AG09309 (cell line): ENCODE measurements around the gene KRTAP3-3.
"Not testable (repeated sequence)": the region's sequence is repeated elsewhere in the genome, so short reads cannot be mapped to it uniquely, and the experiment has no call there.

Experiments
- DNase-seq: peaks from one replicate; pipeline ENCODE4 v3.0.0-alpha.2; 2010; ENCODE audit warnings: low read depth
- H3K4me3 ChIP-seq: 2 replicates; pipeline ENCODE4 v1.5.1; 2011; ENCODE audit warnings: mild to moderate bottlenecking, low read depth, low read length, moderate library complexity; ENCODE audit not compliant: control insufficient read depth
- CTCF ChIP-seq: IDR thresholded peaks from 2 replicates; pipeline ENCODE4 v1.5.1; 2011; ENCODE audit warnings: mild to moderate bottlenecking, low read depth, low read length, inconsistent platforms; ENCODE audit not compliant: insufficient read depth, control insufficient read depth; ENCODE audit errors: missing control alignments

The KRTAP3-3 gene

GRCh38 chr17:41009301-41009760 is 15.4 kb upstream of the KRTAP3-3 start:
- no peak overlapping the region for H3K4me3 ChIP-seq
- TF ChIP-seq CTCF: no peak
- DNase-seq: no peak

GRCh38 chr17:41008811-41009210 is 14.8 kb upstream of the KRTAP3-3 start, which contains the start of gene KRTAP3-1:
Gene KRTAP3-1 (minus strand): TSS chr17:41009128. CDS start chr17:41009074, 54 bp downstream.
- TF ChIP-seq CTCF: no peak
- no peak for DNase-seq
- no peak within 1 kb of the TSS for H3K4me3 ChIP-seq

- TF ChIP-seq CTCF: no peak
- DNase-seq: no peak
- H3K4me3 ChIP-seq: no peak overlapping the region
Measured at GRCh38 chr17:41004397-41004796, 10.4 kb upstream of the KRTAP3-3 start.

GRCh38 chr17:41003926-41004325 is 10.0 kb upstream of the KRTAP3-3 start:
- no peak for DNase-seq
- no peak for TF ChIP-seq CTCF
- no peak overlapping the region for H3K4me3 ChIP-seq

GRCh38 chr17:41002814-41003213 is 8.8 kb upstream of the KRTAP3-3 start:
- no peak overlapping the region for H3K4me3 ChIP-seq
- no peak for TF ChIP-seq CTCF
- DNase-seq: no peak

- no peak overlapping the region for H3K4me3 ChIP-seq
- TF ChIP-seq CTCF: no peak
- no peak for DNase-seq
Measured at GRCh38 chr17:41001795-41002194, 7.8 kb upstream of the KRTAP3-3 start.

- not testable (repeated sequence) for DNase-seq, H3K4me3 ChIP-seq
Measured at GRCh38 chr17:40999563-40999962, 5.6 kb upstream of the KRTAP3-3 start, which contains the start of gene KRTAP3-2. Gene KRTAP3-2 (minus strand): TSS chr17:40999906. CDS start chr17:40999853, 53 bp downstream.
